H1 (cell line): ENCODE measurements around the gene CCDC121.

ENCODE experiments used
- CHD2 ChIP-seq: IDR thresholded peaks from 2 replicates; pipeline ENCODE4 v1.6.1; 2012; ENCODE audit warnings: low read length, improper control_type of control experiment
- EGR1 ChIP-seq: IDR thresholded peaks from 2 replicates; pipeline ENCODE4 v1.6.1; 2011; ENCODE audit warnings: low read depth, low read length, borderline replicate concordance
- EZH2 ChIP-seq: fragments of 200-600 bp; sonication (generic); IDR thresholded peaks from 2 replicates; pipeline ENCODE4 v1.7.1; 2012; ENCODE audit warnings: low read depth, mild to moderate bottlenecking, moderate library complexity, low read length, inconsistent platforms; ENCODE audit not compliant: severe bottlenecking
- HDAC6 ChIP-seq: IDR thresholded peaks from one replicate; pipeline ENCODE4 v1.7.1; 2012; ENCODE audit warnings: low read depth, mild to moderate bottlenecking, inconsistent platforms, low read length, moderate library complexity
- POLR2A ChIP-seq, 2 experiments: IDR thresholded peaks; 1 replicate in 1 of 2; 2 replicates in 1 of 2; pipeline ENCODE4 v1.6.1; 2011; ENCODE audit warnings: low read depth in 2 of 2, low read length in 2 of 2, mild to moderate bottlenecking in 2 of 2; ENCODE audit errors: control extremely low read depth in 1 of 2
- POLR2AphosphoS5 ChIP-seq: IDR thresholded peaks from 2 replicates; pipeline ENCODE4 v1.6.1; 2011; ENCODE audit warnings: low read depth, low read length
- RFX5 ChIP-seq: IDR thresholded peaks from 2 replicates; pipeline ENCODE4 v1.6.1; 2011; ENCODE audit warnings: low read depth, low read length, improper control_type of control experiment, borderline replicate concordance
- SIN3A ChIP-seq, 2 experiments: IDR thresholded peaks in 1 of 2; conservative IDR thresholded peaks in 1 of 2; 2 replicates each; pipeline ENCODE4 v1.6.1; 2011 to 2012; ENCODE audit warnings: low read length in 2 of 2, improper control_type of control experiment in 1 of 2, low read depth in 1 of 2, mild to moderate bottlenecking in 1 of 2
- TAF1 ChIP-seq: IDR thresholded peaks from 2 replicates; pipeline ENCODE4 v1.6.1; 2011; ENCODE audit warnings: mild to moderate bottlenecking, low read depth, low read length
- YY1 ChIP-seq: IDR thresholded peaks from 2 replicates; pipeline ENCODE4 v1.6.1; 2011; ENCODE audit warnings: low read depth, mild to moderate bottlenecking, low read length
- TF ChIP-seq, protein P1 (sequence below), 3 experiments: IDR thresholded peaks; 1 replicate in 2 of 3; 2 replicates in 1 of 3; pipeline versions ENCODE4 v1.5.1 to v1.6.1; 2011; ENCODE audit warnings: low read length in 3 of 3, mild to moderate bottlenecking in 3 of 3, inconsistent platforms in 2 of 3, low read depth in 1 of 3, moderate library complexity in 1 of 3; ENCODE audit not compliant: insufficient read depth in 1 of 3; ENCODE audit errors: control extremely low read depth in 1 of 3
- TF ChIP-seq, protein P2 (sequence below): IDR thresholded peaks from 2 replicates; pipeline ENCODE4 v1.6.1; 2012; ENCODE audit warnings: inconsistent platforms

DNA sequence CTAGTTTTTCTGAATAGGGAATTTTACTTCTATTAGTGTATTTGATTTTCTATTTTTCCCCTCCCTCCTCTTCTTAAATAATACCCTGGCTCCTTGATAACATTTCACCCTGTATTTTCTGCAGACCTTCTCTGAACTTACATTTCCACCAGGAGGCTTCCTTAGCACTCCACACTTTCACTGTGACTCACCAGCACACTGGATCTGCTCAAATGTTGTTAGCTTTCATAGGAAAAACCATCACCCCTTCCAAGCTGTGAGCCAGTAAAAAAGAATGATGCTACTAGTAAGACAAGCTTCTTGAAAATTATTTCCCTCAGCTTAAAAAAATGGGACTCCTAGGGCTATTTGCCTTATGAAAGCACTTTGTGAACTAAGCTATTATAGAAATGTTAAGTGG is 18.5 kb upstream of the CCDC121 start:
- TF ChIP-seq YY1 (no peak), POLR2AphosphoS5 (no peak), TAF1 (no peak), POLR2A (IDR thresholded peaks at IDR 0.05; ENCODE audit: control extremely low read depth in 1 of 2, low read depth in 2 of 2, low read length in 2 of 2) (no peak), CHD2 (no peak), SIN3A (conservative IDR thresholded peaks at IDR 0.05 in 1 of 2, IDR thresholded peaks at IDR 0.05 in 1 of 2; ENCODE audit: low read depth in 1 of 2, low read length in 2 of 2) (no peak), HDAC6 (no peak), RFX5 (no peak), EZH2 (no peak), EGR1 (no peak)
- TF ChIP-seq, protein P1, sequence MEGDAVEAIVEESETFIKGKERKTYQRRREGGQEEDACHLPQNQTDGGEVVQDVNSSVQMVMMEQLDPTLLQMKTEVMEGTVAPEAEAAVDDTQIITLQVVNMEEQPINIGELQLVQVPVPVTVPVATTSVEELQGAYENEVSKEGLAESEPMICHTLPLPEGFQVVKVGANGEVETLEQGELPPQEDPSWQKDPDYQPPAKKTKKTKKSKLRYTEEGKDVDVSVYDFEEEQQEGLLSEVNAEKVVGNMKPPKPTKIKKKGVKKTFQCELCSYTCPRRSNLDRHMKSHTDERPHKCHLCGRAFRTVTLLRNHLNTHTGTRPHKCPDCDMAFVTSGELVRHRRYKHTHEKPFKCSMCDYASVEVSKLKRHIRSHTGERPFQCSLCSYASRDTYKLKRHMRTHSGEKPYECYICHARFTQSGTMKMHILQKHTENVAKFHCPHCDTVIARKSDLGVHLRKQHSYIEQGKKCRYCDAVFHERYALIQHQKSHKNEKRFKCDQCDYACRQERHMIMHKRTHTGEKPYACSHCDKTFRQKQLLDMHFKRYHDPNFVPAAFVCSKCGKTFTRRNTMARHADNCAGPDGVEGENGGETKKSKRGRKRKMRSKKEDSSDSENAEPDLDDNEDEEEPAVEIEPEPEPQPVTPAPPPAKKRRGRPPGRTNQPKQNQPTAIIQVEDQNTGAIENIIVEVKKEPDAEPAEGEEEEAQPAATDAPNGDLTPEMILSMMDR (IDR thresholded peaks at IDR 0.05; ENCODE audit: control extremely low read depth in 1 of 3, insufficient read depth in 1 of 3, low read depth in 1 of 3, low read length in 3 of 3): no peak
- TF ChIP-seq, protein P2, sequence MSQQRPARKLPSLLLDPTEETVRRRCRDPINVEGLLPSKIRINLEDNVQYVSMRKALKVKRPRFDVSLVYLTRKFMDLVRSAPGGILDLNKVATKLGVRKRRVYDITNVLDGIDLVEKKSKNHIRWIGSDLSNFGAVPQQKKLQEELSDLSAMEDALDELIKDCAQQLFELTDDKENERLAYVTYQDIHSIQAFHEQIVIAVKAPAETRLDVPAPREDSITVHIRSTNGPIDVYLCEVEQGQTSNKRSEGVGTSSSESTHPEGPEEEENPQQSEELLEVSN: no peak
